Activated CD4-positive, alpha-beta T cell treated with anti-CD3 and anti-CD28 coated beads, Interleukin-2, amount 50 U/mL, for 24 hours (primary cell): ENCODE data around the gene LGALS3.
A peak's percentile ranks its signal among the peaks of the same experiment; 100 is the strongest.

Experiments used
- DNase-seq, 2 donors: peaks; one replicate each; pipeline ENCODE4 v3.0.0-alpha.2; 2020; ENCODE audit warnings: low read depth in 1 of 2, low spot score in 1 of 2

Gene LGALS3

GRCh38 chr14:55190906-55191202 is 61.8 kb downstream of the LGALS3 start:
- no peak for DNase-seq

GRCh38 chr14:55191203-55192053 is 62.4 kb downstream of the LGALS3 start, which contains the start of gene DLGAP5:
TSS of gene DLGAP5 (minus strand) at chr14:55191585. CDS start at chr14:55189179, 2,406 bp downstream.
- peak; percentile 67 to 91 for DNase-seq

- DNase-seq = no peak
These were observed 63.1 kb downstream of the LGALS3 start for GRCh38 chr14:55192054-55192621.

GRCh38 chr14:55194656-55195355 is 65.8 kb downstream of the LGALS3 start:
- DNase-seq = no peak
